ENCODE results near the gene RELN. TPM values are rescaled to one million over a fixed set of nuclear protein-coding genes. Genes with fewer than 3 reads are reported as not detected.

The RELN gene
- total RNA-seq, 2 experiments from 2014 or later = not detected

- ATAC-seq = peak; percentile 87
- H3K4me3 Mint-ChIP-seq = peak within 1 kb of the TSS; percentile 54
- peak; percentile 45 for DNase-seq
- peaks cover 7% of the 10 kb centered on the region for H3K4me1 Mint-ChIP-seq
- H3K9me3 Mint-ChIP-seq (ENCODE audit: low read depth) = no peaks in the 10 kb centered on the region
- CTCF ChIA-PET = interaction anchor here (0.6 to 1.6 kb wide), 5 partner anchors 15 to 1438 kb away, joined by 3 to 6 read pairs (median 4); no protein-coding TSS in a partner anchor
- intact Hi-C loops (cut with DNase I, micrococcal nuclease) = loop anchor here (2.0 to 10.0 kb wide), 2 partner anchors 709 to 711 kb away; no protein-coding TSS in a partner anchor
- H3K36me3 Mint-ChIP-seq (ENCODE audit: low read depth) = no peaks in the 10 kb centered on the region
- H3K27me3 Mint-ChIP-seq = peaks cover 59% of the 10 kb centered on the region
- no peak within 1 kb of the TSS for H3K27ac Mint-ChIP-seq
- POLR2A ChIA-PET = no interaction called here
Observed at GRCh38 chr7:103446049-103446520, 543.4 kb downstream of the RELN start, which contains the start of gene SLC26A5. Gene SLC26A5, minus strand, starts transcription at chr7:103446207. Its CDS starts 24,693 bp downstream, at chr7:103421514.

- Mint-ChIP-seq H3K4me1 (peaks cover 7% of the 10 kb centered on the region), H3K4me3 (peak overlapping the region; percentile 54), H3K9me3 (ENCODE audit: low read depth) (no peaks in the 10 kb centered on the region), H3K27me3 (peaks cover 57% of the 10 kb centered on the region), H3K27ac (no peak overlapping the region), H3K36me3 (ENCODE audit: low read depth) (no peaks in the 10 kb centered on the region)
- intact Hi-C loops (cut with DNase I, micrococcal nuclease) = loop anchor here (2.0 to 10.0 kb wide), 2 partner anchors 709 to 711 kb away; no protein-coding TSS in a partner anchor
- POLR2A ChIA-PET = interaction anchor here (0.5 kb wide), 1 partner anchor 103 kb away, joined by 3 read pairs; no protein-coding TSS in a partner anchor
- CTCF ChIA-PET = interaction anchor here (0.6 to 1.6 kb wide), 2 partner anchors 39 to 1439 kb away, joined by 4 to 5 read pairs; no protein-coding TSS in a partner anchor
- peak; percentile 18 for ATAC-seq
- peak; percentile 13 for DNase-seq
Observed at GRCh38 chr7:103445228-103446048, 544.0 kb downstream of the RELN start.

GRCh38 chr7:103439661-103440060, 549.8 kb downstream of the RELN start:
- intact Hi-C loops (cut with DNase I, micrococcal nuclease) = loop anchor here in 1 of 2 experiments (10.0 kb wide), 1 partner anchor 715 kb away; no protein-coding TSS in a partner anchor
- Mint-ChIP-seq H3K36me3 (ENCODE audit: low read depth) (no peaks in the 10 kb centered on the region), H3K9me3 (ENCODE audit: low read depth) (no peaks in the 10 kb centered on the region), H3K4me3 (no peak overlapping the region), H3K27ac (no peak overlapping the region), H3K4me1 (no peaks in the 10 kb centered on the region), H3K27me3 (peaks cover 34% of the 10 kb centered on the region)
- CTCF ChIA-PET = interaction anchor here (0.6 kb wide), 1 partner anchor 24 kb away, joined by 4 read pairs; no protein-coding TSS in a partner anchor
- POLR2A ChIA-PET = no interaction called here
- DNase-seq (no peak), ATAC-seq (no peak)

GRCh38 chr7:103437623-103438022, 551.8 kb downstream of the RELN start:
- DNase-seq (no peak), ATAC-seq (no peak)
- peaks cover 20% of the 10 kb centered on the region for H3K27me3 Mint-ChIP-seq
- no peaks in the 10 kb centered on the region for H3K4me1 Mint-ChIP-seq
- ChIA-PET POLR2A (no interaction called here), CTCF (no interaction called here)
- intact Hi-C loops (cut with DNase I, micrococcal nuclease) = no loop called here
- H3K27ac Mint-ChIP-seq = no peak overlapping the region
- H3K4me3 Mint-ChIP-seq = no peak overlapping the region
- no peaks in the 10 kb centered on the region for H3K36me3 Mint-ChIP-seq (ENCODE audit: low read depth)
- H3K9me3 Mint-ChIP-seq (ENCODE audit: low read depth) = no peaks in the 10 kb centered on the region

GRCh38 chr7:103432712-103433111, 556.7 kb downstream of the RELN start:
- H3K27me3 Mint-ChIP-seq = peaks cover 12% of the 10 kb centered on the region
- CTCF ChIA-PET = interaction anchor here (1.4 kb wide), 1 partner anchor 17 kb away, joined by 3 read pairs; no protein-coding TSS in a partner anchor
- no peak overlapping the region for H3K4me3 Mint-ChIP-seq
- H3K4me1 Mint-ChIP-seq = no peaks in the 10 kb centered on the region
- no peaks in the 10 kb centered on the region for H3K9me3 Mint-ChIP-seq (ENCODE audit: low read depth)
- DNase-seq = no peak
- H3K36me3 Mint-ChIP-seq (ENCODE audit: low read depth) = no peaks in the 10 kb centered on the region
- POLR2A ChIA-PET = no interaction called here
- H3K27ac Mint-ChIP-seq = no peak overlapping the region
- ATAC-seq = no peak
- intact Hi-C loops (cut with DNase I, micrococcal nuclease) = no loop called here

- no peak for DNase-seq
- ChIA-PET POLR2A (no interaction called here), CTCF (no interaction called here)
- H3K4me1 Mint-ChIP-seq = no peaks in the 10 kb centered on the region
- H3K27ac Mint-ChIP-seq = no peak overlapping the region
- H3K9me3 Mint-ChIP-seq (ENCODE audit: low read depth) = no peaks in the 10 kb centered on the region
- peaks cover 4% of the 10 kb centered on the region for H3K27me3 Mint-ChIP-seq
- no peak overlapping the region for H3K4me3 Mint-ChIP-seq
- no peak for ATAC-seq
- H3K36me3 Mint-ChIP-seq (ENCODE audit: low read depth) = no peaks in the 10 kb centered on the region
- intact Hi-C loops (cut with DNase I, micrococcal nuclease) = no loop called here
Observed at GRCh38 chr7:103425177-103425576, 564.3 kb downstream of the RELN start.

- peaks cover 4% of the 10 kb centered on the region for H3K27me3 Mint-ChIP-seq
- H3K4me1 Mint-ChIP-seq = no peaks in the 10 kb centered on the region
- H3K9me3 Mint-ChIP-seq (ENCODE audit: low read depth) = no peaks in the 10 kb centered on the region
- POLR2A ChIA-PET = no interaction called here
- no peak for DNase-seq
- ATAC-seq = no peak
- H3K36me3 Mint-ChIP-seq (ENCODE audit: low read depth) = no peaks in the 10 kb centered on the region
- no peak overlapping the region for H3K27ac Mint-ChIP-seq
- H3K4me3 Mint-ChIP-seq = no peak overlapping the region
- intact Hi-C loops (cut with DNase I, micrococcal nuclease) = no loop called here
- CTCF ChIA-PET = no interaction called here
Observed at GRCh38 chr7:103423467-103424179, 565.8 kb downstream of the RELN start.

Other genes starting within 250 kb of the RELN start
- 10 to 100 TPM; 23.5 to 25.1 TPM for gene ORC5, start 218.4 kb upstream of the RELN start, total RNA-seq

All from activated CD4-positive, alpha-beta T cell treated with anti-CD3 and anti-CD28 coated beads for 36 hours (primary cell).